Activated naive CD4-positive, alpha-beta T cell treated with anti-CD3 and anti-CD28 coated beads for 36 hours (primary cell): ENCODE results near the gene UBE4A. TPM values are rescaled to one million over a fixed set of nuclear protein-coding genes. Genes with fewer than 3 reads are reported as not detected.

Experiments used
- CTCF ChIA-PET: fragments of 350-600 bp; sonication (Branson Sonifier 250); formaldehyde crosslinking; loops from one replicate; lab custom pipeline; 2021; ENCODE audit warnings: antibody characterized with exemption; lab: Charles Lee
- DNase-seq: peaks from one replicate; pipeline ENCODE4 v3.0.0-alpha.2; 2020
- H3K27ac Mint-ChIP-seq: one replicate; pipeline ENCODE4 v1.8.0; 2021; ENCODE audit warnings: mild to moderate bottlenecking, mixed read lengths
- H3K27me3 Mint-ChIP-seq: one replicate; pipeline ENCODE4 v1.8.0; 2021; ENCODE audit warnings: low read depth, mixed read lengths
- H3K36me3 Mint-ChIP-seq: one replicate; pipeline ENCODE4 v1.8.0; 2021; ENCODE audit warnings: low read depth, mixed read lengths
- H3K4me1 Mint-ChIP-seq: one replicate; pipeline ENCODE4 v1.8.0; 2021; ENCODE audit warnings: low read depth, mixed read lengths
- H3K4me3 Mint-ChIP-seq: one replicate; pipeline ENCODE4 v1.8.0; 2021; ENCODE audit warnings: mild to moderate bottlenecking, moderate library complexity, mixed read lengths
- H3K9me3 Mint-ChIP-seq: one replicate; pipeline ENCODE4 v1.8.0; 2021; ENCODE audit warnings: mixed read lengths
- intact Hi-C: fragments of 100-400 bp; cut with micrococcal nuclease; formaldehyde crosslinking; loops from one replicate; pipeline ENCODE4 v1.15.1; 2023
- total RNA-seq, 2 experiments: library from RNA; stranded (reverse); gene quantifications; one replicate each; pipeline ENCODE4 v1.2.3, GENCODE V29; 2021

Gene UBE4A
- total RNA-seq, 2 experiments from 2014 or later: 35.3 to 35.7 TPM

DNA sequence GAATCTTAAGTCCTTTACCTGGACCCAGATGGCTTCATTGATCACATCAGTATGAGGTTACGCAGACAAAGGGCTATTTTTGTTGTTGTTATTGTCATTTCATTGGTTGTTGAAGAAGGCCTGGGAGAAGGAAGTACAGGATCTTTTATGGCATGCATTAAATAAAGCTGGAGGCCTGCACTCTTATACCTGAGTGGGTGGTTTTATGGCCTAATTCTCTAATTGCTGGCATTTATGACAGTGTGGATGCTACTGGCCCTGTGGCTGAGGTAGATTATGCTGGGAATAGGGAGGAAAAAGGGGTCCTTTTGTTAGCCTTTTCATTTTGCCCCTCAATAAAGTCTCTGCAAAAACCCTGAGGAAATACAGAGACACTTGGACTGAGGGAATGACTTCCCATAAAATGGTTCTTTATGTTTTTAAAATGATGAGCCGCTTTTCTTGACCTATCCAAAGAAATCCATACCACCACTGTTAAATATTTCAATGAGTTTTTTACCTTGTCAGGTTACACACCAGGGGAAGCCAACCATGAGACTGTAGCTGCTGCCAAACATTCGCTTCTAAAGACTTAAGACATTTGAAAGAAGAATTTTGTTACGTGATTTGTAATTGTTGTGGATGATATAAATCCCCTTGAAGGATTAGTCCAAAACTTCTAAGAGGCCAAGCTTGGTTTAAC is 83.6 kb downstream of the UBE4A start:
- peaks cover 25% of the 10 kb centered on the region for H3K36me3 Mint-ChIP-seq
- intact Hi-C loops: loop anchor here (1.0 to 5.0 kb wide), 3 partner anchors 9 to 456 kb away; partner anchors contain the start of gene IL10RA

GRCh38 chr11:118443590-118444218 is 84.3 kb downstream of the UBE4A start:
- Mint-ChIP-seq H3K9me3 (no peaks in the 10 kb centered on the region), H3K27me3 (no peaks in the 10 kb centered on the region), H3K27ac (peak overlapping the region; percentile 18), H3K4me3 (no peak overlapping the region), H3K36me3 (peaks cover 25% of the 10 kb centered on the region), H3K4me1 (peaks cover 95% of the 10 kb centered on the region)
- CTCF ChIA-PET: interaction anchor here (1.2 kb wide), 1 partner anchor 45 kb away, joined by 4 read pairs; no protein-coding TSS in a partner anchor
- intact Hi-C loops: loop anchor here (1.0 to 5.0 kb wide), 3 partner anchors 9 to 456 kb away; partner anchors contain the start of gene IL10RA
- DNase-seq: peak; percentile 19

More for the DNA sequence above, 83.6 kb downstream of the UBE4A start:
- Mint-ChIP-seq H3K27ac (peak overlapping the region; percentile 25), H3K4me3 (peak overlapping the region; percentile 27), H3K4me1 (peaks cover 90% of the 10 kb centered on the region), H3K9me3 (no peaks in the 10 kb centered on the region), H3K27me3 (no peaks in the 10 kb centered on the region)
- no peak for DNase-seq
- CTCF ChIA-PET: interaction anchor here (0.5 kb wide), 1 partner anchor 68 kb away, joined by 3 read pairs; no protein-coding TSS in a partner anchor

DNA sequence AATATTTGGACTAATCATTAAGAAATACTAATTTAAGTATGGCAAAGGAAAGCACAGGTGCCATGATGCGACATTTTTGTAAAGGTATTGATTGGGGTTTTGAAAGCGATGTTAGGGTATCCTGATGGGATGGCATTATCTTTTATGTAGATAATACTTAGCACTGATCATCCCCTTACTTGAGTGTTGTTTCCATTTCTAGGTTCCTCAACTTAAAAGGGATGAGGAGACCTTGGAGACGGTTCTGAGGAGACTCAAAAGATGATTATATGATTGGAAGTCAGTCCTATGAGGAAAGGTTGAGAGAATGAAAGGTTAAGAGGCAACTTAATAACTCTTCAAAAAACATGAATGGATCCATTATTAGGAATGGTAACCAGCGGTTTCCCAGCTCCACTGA is 88.0 kb downstream of the UBE4A start:
- no peak for DNase-seq
- peaks cover 75% of the 10 kb centered on the region for H3K4me1 Mint-ChIP-seq
- CTCF ChIA-PET: interaction anchor here (0.6 to 1.7 kb wide), 5 partner anchors 8 to 159 kb away, joined by 3 to 6 read pairs (median 5); no protein-coding TSS in a partner anchor
- no peaks in the 10 kb centered on the region for H3K27me3 Mint-ChIP-seq
- H3K4me3 Mint-ChIP-seq: no peak overlapping the region
- no peaks in the 10 kb centered on the region for H3K9me3 Mint-ChIP-seq
- H3K36me3 Mint-ChIP-seq: peaks cover 25% of the 10 kb centered on the region
- H3K27ac Mint-ChIP-seq: no peak overlapping the region
- intact Hi-C loops: no loop called here

GRCh38 chr11:118448294-118448693 is 88.9 kb downstream of the UBE4A start:
- H3K36me3 Mint-ChIP-seq: peaks cover 25% of the 10 kb centered on the region
- no peaks in the 10 kb centered on the region for H3K9me3 Mint-ChIP-seq
- intact Hi-C loops: loop anchor here (1.0 kb wide), 1 partner anchor 9 kb away; no protein-coding TSS in a partner anchor
- no peak overlapping the region for H3K4me3 Mint-ChIP-seq
- CTCF ChIA-PET: interaction anchor here (0.6 to 1.7 kb wide), 5 partner anchors 9 to 160 kb away, joined by 3 to 6 read pairs (median 5); no protein-coding TSS in a partner anchor
- peak; percentile 24 for DNase-seq
- no peaks in the 10 kb centered on the region for H3K27me3 Mint-ChIP-seq
- H3K4me1 Mint-ChIP-seq: peaks cover 72% of the 10 kb centered on the region
- H3K27ac Mint-ChIP-seq: no peak overlapping the region

Other genes starting within 250 kb of the UBE4A start
- under 1 TPM; 0.07 to 0.12 TPM for gene SCN4B, start 206.8 kb upstream of the UBE4A start, total RNA-seq
- not detected for gene SCN2B, start 183.0 kb upstream of the UBE4A start, total RNA-seq
- gene JAML, start 134.6 kb upstream of the UBE4A start, total RNA-seq: 10 to 100 TPM; 67.5 to 71.4 TPM
- gene MPZL3, start 107.2 kb upstream of the UBE4A start, total RNA-seq: 10 to 100 TPM; 29.3 to 30.5 TPM
- 10 to 100 TPM; 25.3 to 28.4 TPM for gene MPZL2, start 95.3 kb upstream of the UBE4A start, total RNA-seq
- 100 to 1,000 TPM; 377 to 415 TPM for gene CD3E, start 54.9 kb upstream of the UBE4A start, total RNA-seq
- 100 to 1,000 TPM; 259 to 285 TPM for gene CD3D, start 16.9 kb upstream of the UBE4A start, total RNA-seq
- gene CD3G, start 15.3 kb upstream of the UBE4A start, total RNA-seq: 100 to 1,000 TPM; 103 to 106 TPM
- gene ATP5MG, start 42.0 kb downstream of the UBE4A start, total RNA-seq: 100 to 1,000 TPM; 279 to 284 TPM
- gene KMT2A, start 76.9 kb downstream of the UBE4A start, total RNA-seq: 10 to 100 TPM; 68.4 to 68.5 TPM
- not detected for gene TTC36, start 167.9 kb downstream of the UBE4A start, total RNA-seq
- 10 to 100 TPM; 13.3 to 14.1 TPM for gene TMEM25, start 171.6 kb downstream of the UBE4A start, total RNA-seq
- gene IFT46, start 206.3 kb downstream of the UBE4A start, total RNA-seq: 10 to 100 TPM; 18.1 to 20.0 TPM
- gene ARCN1, start 212.8 kb downstream of the UBE4A start, total RNA-seq: 100 to 1,000 TPM; 159 to 174 TPM
- 1 to 10 TPM; 2.0 TPM for gene PHLDB1, start 248.0 kb downstream of the UBE4A start, total RNA-seq